ENCODE data around the gene HDAC1. TPM values are rescaled to one million over a fixed set of nuclear protein-coding genes. Genes with fewer than 3 reads are reported as not detected.

HDAC1 gene
- polyA plus RNA-seq, 3 donors: 73.8 to 95.0 (median 88.7) TPM

- Histone ChIP-seq H3K36me3 (replicated peaks in 1 of 2; ENCODE audit: control insufficient read depth in 1 of 2, insufficient read depth in 2 of 2, low read length in 2 of 2) (no peaks in the 10 kb centered on the region), H3K9me3 (replicated peaks in 1 of 2; ENCODE audit: control insufficient read depth in 1 of 2, insufficient read depth in 1 of 2, low read length in 2 of 2) (no peaks in the 10 kb centered on the region), H3K27me3 (ENCODE audit: control insufficient read depth in 2 of 2, insufficient read depth in 2 of 2, low read length in 2 of 2) (peaks cover 0 to 7% of the 10 kb centered on the region in 2 donors), H3K27ac (ENCODE audit: low read depth in 1 of 2, low read length in 2 of 2) (no peak overlapping the region), H3K4me2 (replicated peaks; ENCODE audit: extremely low read depth, low read length, poor library complexity, severe bottlenecking) (no peak overlapping the region), H3K79me2 (ENCODE audit: insufficient read depth, low read length) (no peaks in the 10 kb centered on the region), H2AFZ (ENCODE audit: insufficient read depth, low read depth, low read length, poor library complexity, severe bottlenecking) (no peak overlapping the region), H3K4me3 (replicated peaks in 1 of 3; ENCODE audit: low read depth in 2 of 3, low read length in 3 of 3) (no peak overlapping the region), H4K20me1 (ENCODE audit: insufficient read depth, low read length) (peaks cover 4% of the 10 kb centered on the region), H3K9ac (ENCODE audit: insufficient read depth, low read length, poor library complexity, severe bottlenecking) (no peak overlapping the region), H3K4me1 (ENCODE audit: control insufficient read depth in 1 of 2, insufficient read depth in 2 of 2, low read length in 2 of 2) (peaks cover 26 to 32% of the 10 kb centered on the region in 2 donors)
- Mint-ChIP-seq H3K4me1 (peaks cover 41% of the 10 kb centered on the region), H3K9me3 (peaks cover 0 to 8% (median 3%) of the 10 kb centered on the region in 7 donors), H3K27me3 (ENCODE audit: low read depth in 3 of 3) (peaks cover 22 to 45% (median 33%) of the 10 kb centered on the region in 3 donors), H3K27ac (no peak overlapping the region), H3K36me3 (peaks cover 8 to 26% of the 10 kb centered on the region in 2 donors), H3K4me3 (peak overlapping the region in 1 of 2 donors; percentile 40)
- no peak for DNase-seq
- intact Hi-C loops (cut with micrococcal nuclease): no loop called here
- TF ChIP-seq CTCF (IDR thresholded peaks at IDR 0.05): no peak
- no CpG with 5 or more reads among the region's 1 CpG for WGBS (ENCODE audit: insufficient coverage)
Observed at GRCh38 chr1:32356478-32356877, 64.6 kb downstream of the HDAC1 start.

GRCh38 chr1:32357614-32358013 is 65.7 kb downstream of the HDAC1 start:
- intact Hi-C loops (cut with micrococcal nuclease): no loop called here
- Mint-ChIP-seq H3K27ac (peak overlapping the region in 1 of 7 donors; percentile 54), H3K4me3 (no peak overlapping the region), H3K4me1 (peaks cover 37% of the 10 kb centered on the region), H3K27me3 (ENCODE audit: low read depth in 3 of 3) (peaks cover 26 to 56% (median 38%) of the 10 kb centered on the region in 3 donors), H3K9me3 (peaks cover 0 to 12% (median 4%) of the 10 kb centered on the region in 7 donors), H3K36me3 (peaks cover 13 to 30% of the 10 kb centered on the region in 2 donors)
- no peak overlapping the region for H3K4me2 ChIP-seq (replicated peaks; ENCODE audit: extremely low read depth, low read length, poor library complexity, severe bottlenecking)
- H2AFZ ChIP-seq (ENCODE audit: insufficient read depth, low read depth, low read length, poor library complexity, severe bottlenecking): no peak overlapping the region
- H3K79me2 ChIP-seq (ENCODE audit: insufficient read depth, low read length): no peaks in the 10 kb centered on the region
- H3K9me3 ChIP-seq (replicated peaks in 1 of 2; ENCODE audit: control insufficient read depth in 1 of 2, insufficient read depth in 1 of 2, low read length in 2 of 2): no peaks in the 10 kb centered on the region
- no peaks in the 10 kb centered on the region for H3K36me3 ChIP-seq (replicated peaks in 1 of 2; ENCODE audit: control insufficient read depth in 1 of 2, insufficient read depth in 2 of 2, low read length in 2 of 2)
- no peak for DNase-seq
- peaks cover 13% of the 10 kb centered on the region for H4K20me1 ChIP-seq (ENCODE audit: insufficient read depth, low read length)
- no peak for TF ChIP-seq CTCF (IDR thresholded peaks at IDR 0.05)
- H3K27ac ChIP-seq (ENCODE audit: low read depth in 1 of 2, low read length in 2 of 2): no peak overlapping the region
- no peak overlapping the region for H3K4me3 ChIP-seq (replicated peaks in 1 of 3; ENCODE audit: low read depth in 2 of 3, low read length in 3 of 3)
- H3K4me1 ChIP-seq (ENCODE audit: control insufficient read depth in 1 of 2, insufficient read depth in 2 of 2, low read length in 2 of 2): peaks cover 23 to 31% of the 10 kb centered on the region in 2 donors
- H3K27me3 ChIP-seq (ENCODE audit: control insufficient read depth in 2 of 2, insufficient read depth in 2 of 2, low read length in 2 of 2): peaks cover 3 to 13% of the 10 kb centered on the region in 2 donors
- WGBS (ENCODE audit: insufficient coverage): no CpG with 5 or more reads among the region's 6 CpGs
- no peak overlapping the region for H3K9ac ChIP-seq (ENCODE audit: insufficient read depth, low read length, poor library complexity, severe bottlenecking)

Data from CD14-positive monocyte (primary cell).